Measurements from ENCODE around the gene RELL1. TPM values are rescaled to one million over a fixed set of nuclear protein-coding genes. Genes with fewer than 3 reads are reported as not detected.

The RELL1 gene
- total and polyA plus RNA-seq, 10 of the 15 experiments (the other 5 are each of a cell fraction or from before 2014, with no cell fraction given), result 0.20 to 10.9 (median 3.9) TPM

DNA sequence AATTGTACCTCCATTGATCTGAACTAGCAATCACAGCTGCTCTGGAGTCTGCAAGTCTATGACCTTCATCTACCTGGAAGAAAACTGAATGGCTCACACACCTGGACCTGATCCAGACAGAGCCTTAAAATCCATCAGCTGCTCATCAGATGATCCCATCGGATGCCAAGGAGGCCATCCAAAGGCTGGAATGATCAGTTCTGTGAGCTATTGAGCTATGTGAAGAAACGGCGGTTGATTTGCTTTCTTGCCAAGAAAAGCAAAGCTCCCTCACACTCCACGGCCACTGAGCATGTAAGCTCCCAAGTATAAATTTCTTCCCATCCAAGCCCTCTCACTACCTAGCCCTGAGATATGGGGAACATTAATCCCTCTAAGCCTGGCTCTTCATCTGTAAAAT is 63.1 kb downstream of the RELL1 start:
- SMC1A ChIA-PET (ENCODE audit: uncharacterized antibody, unreplicated experiment), result interaction anchor here (0.6 to 1.6 kb wide), 3 partner anchors 11 to 126 kb away, joined by 3 to 5 read pairs (median 3); no protein-coding TSS in a partner anchor
- no peaks in the 10 kb centered on the region for H3K9me3 ChIP-seq (replicated peaks; ENCODE audit: control insufficient read depth, insufficient read depth, low read length)
- CTCF ChIA-PET, result no interaction called here
- in situ Hi-C loops (cut with MboI) (no loop called here), intact Hi-C loops (cut with micrococcal nuclease; ENCODE audit: unreplicated experiment) (no loop called here)
- no peaks in the 10 kb centered on the region for H3K27me3 ChIP-seq (replicated peaks in 1 of 2; ENCODE audit: control insufficient read depth in 2 of 2, insufficient read depth in 2 of 2, low read length in 1 of 2)
- no peaks in the 10 kb centered on the region for H4K20me1 ChIP-seq (ENCODE audit: control insufficient read depth, insufficient read depth)
- no peak overlapping the region for H3K9ac ChIP-seq (ENCODE audit: control insufficient read depth, insufficient read depth, low read length)
- no peak overlapping the region for H2AFZ ChIP-seq (ENCODE audit: control insufficient read depth, low read depth, low read length)
- no peaks in the 10 kb centered on the region; a peak in 2 of 4 replicates for H3K36me3 ChIP-seq (ENCODE audit: control insufficient read depth in 2 of 2, insufficient read depth in 2 of 2, low read length in 1 of 2)
- H3K4me2 ChIP-seq (ENCODE audit: control insufficient read depth, insufficient read depth), result no peak overlapping the region
- FAIRE-seq (no peak), ATAC-seq (no peak), DNase-seq (ENCODE audit: low read depth, low spot score) (no peak)
- TF ChIP-seq SMAD5 (IDR thresholded peaks at IDR 0.05; ENCODE audit: low read depth), result no peak
- no peak for TF ChIP-seq LARP7 (IDR thresholded peaks at IDR 0.05)
- no peak for TF ChIP-seq ZSCAN29 (IDR thresholded peaks at IDR 0.05)
- POLR2A ChIA-PET, result interaction anchor here (0.7 kb wide), 1 partner anchor 1072 kb away, joined by 6 read pairs; no protein-coding TSS in a partner anchor
- H3K4me3 ChIP-seq, result no peak overlapping the region
- 99% methylated on average over 4 of the region's 4 CpGs for WGBS (ENCODE audit: insufficient coverage, insufficient replicate concordance, low lambda C conversion rate, missing lambda C conversion rate)
- RAD21 ChIA-PET (ENCODE audit: unreplicated experiment), result no interaction called here
- no TSS peak for BruUV-seq (replicated peaks)
- H3K4me1 ChIP-seq (ENCODE audit: control insufficient read depth, insufficient read depth, low read length), result no peaks in the 10 kb centered on the region
- H3K27ac ChIP-seq (ENCODE audit: control insufficient read depth, insufficient read depth), result no peak overlapping the region
- no peaks in the 10 kb centered on the region for H3K79me2 ChIP-seq (ENCODE audit: control insufficient read depth, insufficient read depth, low read length)

GRCh38 chr4:37620176-37620575 is 66.0 kb downstream of the RELL1 start:
- ChIA-PET CTCF (interaction anchor here (1.5 to 1.7 kb wide), 2 partner anchors 17 to 182 kb away, joined by 5 to 7 read pairs; no protein-coding TSS in a partner anchor), RAD21 (ENCODE audit: unreplicated experiment) (no interaction called here), SMC1A (ENCODE audit: uncharacterized antibody, unreplicated experiment) (interaction anchor here (1.8 kb wide), 1 partner anchor 63 kb away, joined by 5 read pairs; no protein-coding TSS in a partner anchor), POLR2A (no interaction called here)
- Histone ChIP-seq H3K27me3 (replicated peaks in 1 of 2; ENCODE audit: control insufficient read depth in 2 of 2, insufficient read depth in 2 of 2, low read length in 1 of 2) (no peaks in the 10 kb centered on the region), H2AFZ (ENCODE audit: control insufficient read depth, low read depth, low read length) (no peak overlapping the region), H3K27ac (ENCODE audit: control insufficient read depth, insufficient read depth) (no peak overlapping the region), H3K4me1 (ENCODE audit: control insufficient read depth, insufficient read depth, low read length) (no peaks in the 10 kb centered on the region), H4K20me1 (ENCODE audit: control insufficient read depth, insufficient read depth) (no peaks in the 10 kb centered on the region), H3K4me3 (no peak overlapping the region), H3K9me3 (replicated peaks; ENCODE audit: control insufficient read depth, insufficient read depth, low read length) (no peaks in the 10 kb centered on the region), H3K9ac (ENCODE audit: control insufficient read depth, insufficient read depth, low read length) (no peak overlapping the region), H3K79me2 (ENCODE audit: control insufficient read depth, insufficient read depth, low read length) (no peaks in the 10 kb centered on the region), H3K4me2 (ENCODE audit: control insufficient read depth, insufficient read depth) (no peak overlapping the region), H3K36me3 (ENCODE audit: control insufficient read depth in 2 of 2, insufficient read depth in 2 of 2, low read length in 1 of 2) (no peaks in the 10 kb centered on the region; a peak in 2 of 4 replicates)
- intact Hi-C loops (cut with micrococcal nuclease; ENCODE audit: unreplicated experiment), result no loop called here
- in situ Hi-C loops (cut with MboI), result no loop called here
- TF ChIP-seq GATAD2B (conservative IDR thresholded peaks at IDR 0.05; ENCODE audit: low read depth), result no peak
- TF ChIP-seq IRF3 (IDR thresholded peaks at IDR 0.05), result no peak
- no peak for TF ChIP-seq POU2F2 (IDR thresholded peaks at IDR 0.05; ENCODE audit: borderline replicate concordance, low read depth, low read length)
- no peak for TF ChIP-seq MYC (IDR thresholded peaks at IDR 0.05; ENCODE audit: insufficient read depth, insufficient read length, insufficient replicate concordance, low read length, severe bottlenecking)
- no peak for ATAC-seq
- no peak for FAIRE-seq
- no TSS peak for BruUV-seq (replicated peaks)
- no peak for DNase-seq (ENCODE audit: low read depth, low spot score)
